Gastrocnemius medialis (tissue), 4 donors: ENCODE measurements around the gene CDR2.

Experiments
- CTCF ChIP-seq, 5 experiments: fragments of 450-650 bp in 3 of 5; fragments of 200-600 bp in 2 of 5; sonication (generic) in 2 of 5; IDR thresholded peaks in 4 of 5; conservative IDR thresholded peaks in 1 of 5; 1 replicate in 4 of 5; 2 replicates in 1 of 5; pipeline ENCODE4 v1.5.1; 2016 to 2019; ENCODE audit warnings: antibody characterized with exemption in 5 of 5, mild to moderate bottlenecking in 3 of 5, moderate library complexity in 3 of 5
- POLR2A ChIP-seq, 2 donors: fragments of 450-650 bp; IDR thresholded peaks; one replicate each; pipeline ENCODE4 v1.6.1; 2017; ENCODE audit warnings: antibody characterized with exemption in 2 of 2, mild to moderate bottlenecking in 2 of 2, moderate library complexity in 2 of 2

- TF ChIP-seq POLR2A (IDR thresholded peaks at IDR 0.05) (no peak), CTCF (IDR thresholded peaks at IDR 0.05 in 4 of 5, conservative IDR thresholded peaks at IDR 0.05 in 1 of 5) (no peak)
Observed at GRCh38 chr16:22352723-22353122, 21.7 kb downstream of the CDR2 start.
